OCI-LY7 (cell line): ENCODE data around the gene KCNQ1. TPM values are rescaled to one million over a fixed set of nuclear protein-coding genes. Genes with fewer than 3 reads are reported as not detected.

Experiments
- BruUV-seq: library from RNA; stranded (reverse); fragments of 400-500 nt; replicated peaks from 2 replicates; lab custom pipeline; 2021; lab: Mats Ljungman, UMichigan
- CTCF ChIA-PET: fragments of 300-600 bp; sonication (Branson Sonifier 250); formaldehyde crosslinking; loops from one replicate; lab custom pipeline; 2022; ENCODE audit warnings: antibody characterized with exemption; ENCODE audit not compliant: unreplicated experiment; lab: Charles Lee
- POLR2A ChIA-PET: fragments of 300-600 bp; sonication (Branson Sonifier 250); formaldehyde crosslinking; loops from one replicate; lab custom pipeline; 2022; ENCODE audit warnings: antibody characterized with exemption; lab: Charles Lee
- DNase-seq: peaks from one replicate; pipeline ENCODE4 v3.0.0-alpha.2; 2015; ENCODE audit warnings: low spot score
- H2AFZ ChIP-seq: fragments of 200-600 bp; sonication (generic), shearing (Covaris generic); 2 replicates; pipeline ENCODE4 v1.6.1; 2014; ENCODE audit warnings: mild to moderate bottlenecking, antibody characterized with exemption, low read length, moderate library complexity
- H3K27ac ChIP-seq: fragments of 200-600 bp; sonication (generic); 2 replicates; pipeline ENCODE4 v1.5.1; 2014; ENCODE audit warnings: mixed run types, low read depth, mild to moderate bottlenecking, moderate library complexity, low read length, inconsistent platforms; ENCODE audit not compliant: poor library complexity, severe bottlenecking
- H3K36me3 ChIP-seq: fragments of 200-600 bp; sonication (generic); 2 replicates; pipeline ENCODE4 v1.6.1; 2014; ENCODE audit warnings: mild to moderate bottlenecking, antibody characterized with exemption, low read length, moderate library complexity, mixed read lengths; ENCODE audit not compliant: insufficient read depth
- H3K4me1 ChIP-seq: fragments of 200-600 bp; sonication (generic); 2 replicates; pipeline ENCODE4 v1.5.1; 2014; ENCODE audit warnings: mild to moderate bottlenecking, low read length; ENCODE audit not compliant: insufficient read depth, poor library complexity, severe bottlenecking
- H3K4me2 ChIP-seq: fragments of 200-600 bp; sonication (generic); 2 replicates; pipeline ENCODE4 v1.6.1; 2014; ENCODE audit warnings: mild to moderate bottlenecking, low read length
- H3K4me3 ChIP-seq: fragments of 200-600 bp; sonication (generic); 2 replicates; pipeline ENCODE4 v1.5.1; 2014; ENCODE audit warnings: mild to moderate bottlenecking, low read depth, low read length; ENCODE audit not compliant: poor library complexity, severe bottlenecking
- H3K79me2 ChIP-seq: fragments of 200-600 bp; sonication (generic); 2 replicates; pipeline ENCODE4 v1.6.1; 2016; ENCODE audit warnings: low read depth, mild to moderate bottlenecking, low read length, moderate library complexity, mixed read lengths; ENCODE audit not compliant: insufficient read depth
- H3K9me2 ChIP-seq: fragments of 200-600 bp; sonication (generic); 2 replicates; pipeline ENCODE4 v1.6.1; 2016; ENCODE audit warnings: mild to moderate bottlenecking, low read length, mixed read lengths; ENCODE audit not compliant: insufficient read depth
- H3K9me3 ChIP-seq: fragments of 200-600 bp; sonication (generic); 2 replicates; pipeline ENCODE4 v1.6.1; 2014; ENCODE audit warnings: mild to moderate bottlenecking, mixed run types, low read length, mixed read lengths
- H4K20me1 ChIP-seq: fragments of 200-600 bp; sonication (generic); 2 replicates; pipeline ENCODE4 v1.6.1; 2014; ENCODE audit warnings: mild to moderate bottlenecking, antibody characterized with exemption, low read length, moderate library complexity, mixed read lengths; ENCODE audit not compliant: insufficient read depth
- EZH2phosphoT487 ChIP-seq: fragments of 200-600 bp; sonication (generic); IDR thresholded peaks from 2 replicates; pipeline ENCODE4 v1.6.1; 2018; ENCODE audit warnings: low read depth, borderline replicate concordance, mild to moderate bottlenecking, mixed run types, antibody characterized with exemption, low read length, moderate library complexity, mixed read lengths
- intact Hi-C: fragments of 100-400 bp; cut with micrococcal nuclease; formaldehyde crosslinking; loops from one replicate; pipeline ENCODE4 v1.10.0; 2022; ENCODE audit not compliant: unreplicated experiment
- total RNA-seq, 2 experiments: library from RNA; depleted of rRNA in 1 of 2; stranded (reverse); fragments of >200 nt in 1 of 2; shearing (Covaris generic) in 1 of 2; gene quantifications; 2 replicates each; pipeline ENCODE4 v1.2.3, GENCODE V29; 2014 to 2022
- TF ChIP-seq, protein P1 (sequence below): fragments of 200-600 bp; sonication (generic); conservative IDR thresholded peaks from 2 replicates; pipeline ENCODE4 v1.5.1; 2014; ENCODE audit warnings: mild to moderate bottlenecking, antibody characterized with exemption, low read length, moderate library complexity, mixed read lengths

The KCNQ1 gene
- total RNA-seq, 2 experiments from 2014 or later = 0.22 to 1.3 TPM

DNA sequence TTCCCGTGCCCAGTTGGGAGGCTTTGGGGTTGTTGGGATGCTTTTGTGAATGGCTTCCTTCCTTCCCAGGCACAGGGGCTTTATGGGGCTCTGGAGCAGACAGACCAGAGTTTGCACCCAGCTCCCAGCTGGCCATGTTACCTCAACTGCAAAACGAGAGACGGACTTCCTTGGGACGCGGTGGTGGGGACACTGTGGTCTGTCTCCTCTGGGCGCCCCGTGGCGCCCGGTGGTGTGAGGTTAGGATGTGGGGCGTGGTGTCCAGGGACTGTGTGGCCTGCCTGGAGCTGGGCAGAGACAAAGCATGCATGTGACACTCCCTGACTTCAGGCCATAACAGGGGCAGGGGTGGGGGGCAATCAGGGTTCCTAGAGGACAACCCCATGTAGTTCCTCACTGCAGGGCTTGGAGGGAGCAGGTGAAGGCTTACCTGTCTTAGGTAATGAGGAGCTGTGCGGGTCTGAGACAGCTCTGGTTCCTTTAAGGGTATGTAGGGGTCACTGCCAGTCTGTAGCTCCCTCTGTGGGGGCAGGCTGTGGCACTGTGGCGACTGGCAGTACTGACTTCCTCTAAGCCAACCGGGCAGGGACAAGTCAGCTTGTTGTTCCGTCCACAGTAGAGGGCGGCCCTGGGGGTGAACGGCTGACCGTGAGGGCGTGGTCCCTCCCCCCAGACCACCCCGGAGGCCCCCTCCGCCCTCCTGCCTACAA, 14.4 kb downstream of the KCNQ1 start:
- Histone ChIP-seq H3K9me3 (no peaks in the 10 kb centered on the region), H3K4me3 (no peak overlapping the region), H3K79me2 (no peaks in the 10 kb centered on the region), H3K27ac (no peak overlapping the region), H2AFZ (no peak overlapping the region), H3K4me2 (no peak overlapping the region), H4K20me1 (no peaks in the 10 kb centered on the region), H3K9me2 (no peaks in the 10 kb centered on the region), H3K36me3 (no peaks in the 10 kb centered on the region), H3K4me1 (no peaks in the 10 kb centered on the region)
- no peak for DNase-seq
- ChIA-PET CTCF (no interaction called here), POLR2A (no interaction called here)
- intact Hi-C loops = no loop called here
- BruUV-seq = no TSS peak
- no peak for TF ChIP-seq EZH2phosphoT487
- TF ChIP-seq, protein P1, sequence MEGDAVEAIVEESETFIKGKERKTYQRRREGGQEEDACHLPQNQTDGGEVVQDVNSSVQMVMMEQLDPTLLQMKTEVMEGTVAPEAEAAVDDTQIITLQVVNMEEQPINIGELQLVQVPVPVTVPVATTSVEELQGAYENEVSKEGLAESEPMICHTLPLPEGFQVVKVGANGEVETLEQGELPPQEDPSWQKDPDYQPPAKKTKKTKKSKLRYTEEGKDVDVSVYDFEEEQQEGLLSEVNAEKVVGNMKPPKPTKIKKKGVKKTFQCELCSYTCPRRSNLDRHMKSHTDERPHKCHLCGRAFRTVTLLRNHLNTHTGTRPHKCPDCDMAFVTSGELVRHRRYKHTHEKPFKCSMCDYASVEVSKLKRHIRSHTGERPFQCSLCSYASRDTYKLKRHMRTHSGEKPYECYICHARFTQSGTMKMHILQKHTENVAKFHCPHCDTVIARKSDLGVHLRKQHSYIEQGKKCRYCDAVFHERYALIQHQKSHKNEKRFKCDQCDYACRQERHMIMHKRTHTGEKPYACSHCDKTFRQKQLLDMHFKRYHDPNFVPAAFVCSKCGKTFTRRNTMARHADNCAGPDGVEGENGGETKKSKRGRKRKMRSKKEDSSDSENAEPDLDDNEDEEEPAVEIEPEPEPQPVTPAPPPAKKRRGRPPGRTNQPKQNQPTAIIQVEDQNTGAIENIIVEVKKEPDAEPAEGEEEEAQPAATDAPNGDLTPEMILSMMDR = no peak

DNA sequence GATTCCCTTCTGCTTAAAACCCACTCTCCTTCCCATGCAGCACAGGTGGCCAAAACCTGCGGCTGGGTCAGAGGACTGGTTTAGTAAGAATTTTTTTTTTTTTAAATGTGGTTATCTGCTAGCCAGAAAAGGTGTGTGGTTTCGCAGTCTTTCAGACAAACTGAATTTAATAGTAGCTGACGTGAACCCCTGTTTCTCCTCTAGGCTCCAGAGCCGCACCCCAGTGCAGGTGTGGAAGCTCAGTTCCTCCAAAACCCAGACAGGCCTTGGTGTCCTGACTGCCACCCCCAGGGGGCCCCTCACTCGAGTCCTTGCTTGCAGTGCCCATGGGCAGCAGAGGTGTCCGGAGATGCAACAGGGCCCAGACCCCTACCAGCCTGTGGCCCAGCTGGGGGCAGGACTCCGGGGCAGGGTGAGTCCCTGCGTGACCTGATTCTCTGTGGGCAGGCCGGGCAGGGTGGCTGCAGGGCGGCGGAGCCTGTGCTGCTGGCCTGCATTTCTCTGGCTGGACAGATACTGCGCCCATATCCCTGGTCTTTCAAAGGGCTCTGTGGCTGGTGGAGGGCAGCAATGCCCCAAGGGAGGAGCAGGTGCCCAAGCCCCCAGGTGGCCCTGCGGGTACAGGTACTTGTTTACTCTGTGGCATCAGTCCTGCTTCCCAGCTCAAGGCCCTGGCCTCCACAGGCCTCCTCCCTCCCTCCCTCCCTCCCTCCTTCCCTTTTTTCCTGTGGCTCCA, 15.2 kb downstream of the KCNQ1 start:
- no peak overlapping the region for H3K27ac ChIP-seq
- no peak overlapping the region for H2AFZ ChIP-seq
- no peak overlapping the region for H3K4me3 ChIP-seq
- no TSS peak for BruUV-seq
- no peaks in the 10 kb centered on the region for H4K20me1 ChIP-seq
- H3K9me2 ChIP-seq = no peaks in the 10 kb centered on the region
- no peak overlapping the region for H3K4me2 ChIP-seq
- no peak for DNase-seq
- intact Hi-C loops = no loop called here
- H3K36me3 ChIP-seq = no peaks in the 10 kb centered on the region
- ChIA-PET CTCF (no interaction called here), POLR2A (interaction anchor here (0.7 kb wide), 1 partner anchor 71 kb away, joined by 3 read pairs; no protein-coding TSS in a partner anchor)
- no peaks in the 10 kb centered on the region for H3K4me1 ChIP-seq
- no peaks in the 10 kb centered on the region for H3K9me3 ChIP-seq
- TF ChIP-seq EZH2phosphoT487 = no peak
- TF ChIP-seq, protein P1 = no peak
- no peaks in the 10 kb centered on the region for H3K79me2 ChIP-seq
